Sigmoid colon (tissue), 4 donors: Measurements from ENCODE around the gene PRELID2.

ENCODE experiments used
- CTCF ChIP-seq, 4 experiments: fragments of 450-650 bp in 3 of 4; fragments of 200-600 bp in 1 of 4; IDR thresholded peaks; one replicate each; pipeline ENCODE4 v1.5.1; 2016 to 2019; ENCODE audit warnings: antibody characterized with exemption in 4 of 4, mild to moderate bottlenecking in 3 of 4, moderate library complexity in 2 of 4
- POLR2AphosphoS5 ChIP-seq, 4 donors: sonication (generic); formaldehyde crosslinking; IDR thresholded peaks; one replicate each; pipeline ENCODE4 v1.6.1; 2017; ENCODE audit warnings: antibody characterized with exemption in 4 of 4

DNA sequence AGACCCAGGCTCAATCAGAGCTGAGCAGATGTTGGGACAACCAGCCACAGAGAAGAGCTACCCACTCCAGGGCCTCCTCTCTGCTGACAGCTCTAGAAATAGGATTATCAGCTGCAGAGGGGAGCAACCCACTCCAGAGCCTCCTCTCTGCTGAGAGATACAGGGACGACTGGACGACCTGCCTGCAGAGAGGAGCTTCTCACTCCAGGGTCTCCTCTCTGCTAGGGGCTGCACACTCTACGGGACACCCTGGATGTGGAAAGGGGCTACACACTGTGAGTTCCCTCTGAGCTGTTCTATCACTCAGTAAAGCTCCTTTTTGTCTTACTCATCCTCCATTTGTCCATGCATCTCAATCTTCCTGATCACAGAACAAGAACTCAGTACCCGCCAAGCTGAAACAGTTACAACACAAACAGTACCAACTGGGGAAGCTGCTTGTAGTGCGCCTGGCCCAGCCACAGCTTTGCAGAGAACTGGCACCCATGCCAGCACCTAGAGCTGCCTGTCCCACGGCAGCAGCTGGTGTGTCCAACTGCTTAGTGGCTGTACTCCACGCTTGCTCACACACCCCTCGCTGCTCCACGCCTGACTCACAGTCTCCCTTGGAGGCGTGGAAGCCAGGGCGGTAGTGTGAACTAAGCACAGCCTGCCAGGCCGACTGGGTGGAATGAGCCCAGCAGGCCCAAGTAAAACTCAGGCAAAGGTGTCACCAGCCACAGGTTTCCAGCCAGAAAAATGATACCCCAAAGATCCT lies 56.8 kb downstream of the PRELID2 start:
- TF ChIP-seq CTCF (IDR thresholded peaks at IDR 0.05) (no peak), POLR2AphosphoS5 (IDR thresholded peaks at IDR 0.05) (no peak)
